GM12872 (cell line): ENCODE results near the gene URM1.

Experiments used
- TF ChIP-seq, protein P1 (sequence below): IDR thresholded peaks from 3 replicates; pipeline ENCODE4 v1.5.1; 2011; ENCODE audit warnings: low read depth, mild to moderate bottlenecking, low read length, moderate library complexity; ENCODE audit not compliant: insufficient read depth

URM1 gene

DNA sequence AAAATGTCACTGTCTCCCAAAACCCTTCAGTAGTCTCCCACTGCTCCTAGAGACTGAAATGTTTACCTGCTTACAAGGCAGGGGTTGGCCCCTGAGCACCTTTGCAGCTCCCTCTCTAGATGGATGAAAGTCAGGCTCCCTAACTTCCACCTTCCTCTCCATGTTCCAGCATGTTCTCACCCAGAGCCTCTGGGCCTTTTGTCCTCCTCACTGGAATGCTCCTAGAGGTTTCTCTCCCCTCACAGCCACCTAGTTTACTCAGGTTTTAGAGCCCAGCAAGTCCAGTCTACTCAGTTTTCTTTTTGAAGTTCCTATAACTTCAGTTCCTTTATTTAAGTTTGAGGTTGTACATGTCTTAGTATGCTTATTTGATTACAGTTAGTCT is 815 bp upstream of the URM1 start:
- TF ChIP-seq, protein P1, sequence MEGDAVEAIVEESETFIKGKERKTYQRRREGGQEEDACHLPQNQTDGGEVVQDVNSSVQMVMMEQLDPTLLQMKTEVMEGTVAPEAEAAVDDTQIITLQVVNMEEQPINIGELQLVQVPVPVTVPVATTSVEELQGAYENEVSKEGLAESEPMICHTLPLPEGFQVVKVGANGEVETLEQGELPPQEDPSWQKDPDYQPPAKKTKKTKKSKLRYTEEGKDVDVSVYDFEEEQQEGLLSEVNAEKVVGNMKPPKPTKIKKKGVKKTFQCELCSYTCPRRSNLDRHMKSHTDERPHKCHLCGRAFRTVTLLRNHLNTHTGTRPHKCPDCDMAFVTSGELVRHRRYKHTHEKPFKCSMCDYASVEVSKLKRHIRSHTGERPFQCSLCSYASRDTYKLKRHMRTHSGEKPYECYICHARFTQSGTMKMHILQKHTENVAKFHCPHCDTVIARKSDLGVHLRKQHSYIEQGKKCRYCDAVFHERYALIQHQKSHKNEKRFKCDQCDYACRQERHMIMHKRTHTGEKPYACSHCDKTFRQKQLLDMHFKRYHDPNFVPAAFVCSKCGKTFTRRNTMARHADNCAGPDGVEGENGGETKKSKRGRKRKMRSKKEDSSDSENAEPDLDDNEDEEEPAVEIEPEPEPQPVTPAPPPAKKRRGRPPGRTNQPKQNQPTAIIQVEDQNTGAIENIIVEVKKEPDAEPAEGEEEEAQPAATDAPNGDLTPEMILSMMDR, result no peak

DNA sequence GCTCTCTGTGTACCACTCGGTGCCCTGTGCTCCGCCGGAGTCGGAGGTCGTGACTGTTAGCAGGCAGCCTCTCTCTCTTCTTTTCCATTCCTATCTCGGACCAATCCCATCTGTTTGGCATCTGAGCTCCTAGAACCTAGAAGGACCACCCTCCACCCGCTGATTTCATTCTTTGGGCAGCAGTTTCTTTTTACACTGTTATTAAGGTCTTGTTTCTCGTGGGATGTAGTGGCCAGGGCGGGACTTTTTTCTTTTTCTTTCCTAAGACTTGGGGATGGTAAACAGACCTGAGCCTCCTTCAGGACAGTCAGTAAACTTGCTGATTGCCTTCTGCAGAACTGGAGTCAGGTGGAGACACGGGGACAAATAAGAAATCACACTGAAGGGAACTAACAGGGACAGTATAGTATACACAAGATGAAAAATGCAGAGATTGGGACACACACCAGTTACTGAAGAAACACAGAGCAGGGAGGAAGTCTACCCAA is 500 bp downstream of the URM1 start:
- TF ChIP-seq, protein P1, result no peak

DNA sequence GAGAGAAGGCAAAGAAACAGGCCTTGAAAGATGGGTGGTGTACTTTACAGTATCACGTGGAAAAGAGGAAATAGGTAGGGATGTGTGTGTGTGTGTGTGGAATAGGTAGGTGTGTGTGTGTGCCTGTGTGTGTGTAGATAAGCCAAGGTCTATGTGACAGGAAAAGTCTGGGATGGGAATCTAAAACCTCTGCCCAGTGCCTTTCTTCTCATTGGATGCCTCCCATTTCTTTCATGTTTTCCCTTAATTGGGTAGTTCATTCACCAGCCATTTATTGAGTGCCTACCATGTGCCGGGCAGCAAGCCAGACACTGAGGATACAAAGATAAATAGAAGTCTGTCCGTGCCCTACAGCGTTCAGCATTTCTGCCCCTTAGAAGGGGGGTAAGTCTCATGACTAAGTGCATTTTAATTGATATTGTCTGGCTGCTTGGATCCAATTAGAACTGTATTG is 1.0 kb downstream of the URM1 start:
- TF ChIP-seq, protein P1, result no peak

DNA sequence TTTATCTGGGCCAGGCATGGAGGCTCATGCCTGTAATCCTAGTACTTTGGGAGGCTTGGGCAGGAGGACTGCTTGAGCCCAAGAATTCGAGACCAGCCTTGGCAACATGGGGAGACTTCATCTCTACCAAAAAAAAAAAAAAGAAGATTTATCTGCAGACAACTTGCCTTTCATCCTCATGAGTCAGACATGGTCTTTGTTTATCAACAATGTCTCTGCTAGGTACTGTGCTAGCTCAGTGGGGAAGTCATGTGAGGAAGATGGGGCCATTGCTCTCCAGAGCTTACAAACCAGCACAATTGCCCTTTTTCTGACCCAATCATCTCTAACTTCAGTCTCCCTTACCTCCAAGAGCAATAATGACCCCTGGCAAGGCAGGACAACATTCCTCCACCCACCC is 1.6 kb downstream of the URM1 start:
- TF ChIP-seq, protein P1, result no peak

DNA sequence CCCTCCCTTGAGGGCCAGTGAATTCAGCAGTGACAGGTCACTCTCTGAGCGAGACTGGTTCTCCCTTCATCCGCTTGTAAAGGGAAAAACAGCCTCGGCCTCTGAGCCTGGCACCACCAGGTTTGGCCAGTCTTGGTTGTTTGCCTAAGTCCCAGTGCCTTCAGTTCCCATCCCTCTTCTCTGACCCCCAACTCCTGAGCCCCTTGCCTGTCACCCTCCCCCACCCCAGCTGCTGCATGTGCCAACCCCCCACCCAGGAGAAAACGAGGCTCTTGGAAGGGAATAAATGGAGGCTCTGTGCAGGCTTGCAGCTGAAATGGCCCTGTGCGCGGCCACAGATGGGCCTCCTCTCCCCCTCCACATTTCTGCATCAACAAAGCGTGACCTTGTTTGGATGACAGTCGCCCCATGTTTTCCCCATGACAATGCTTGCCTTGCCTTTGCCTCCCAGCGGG is 3.1 kb downstream of the URM1 start:
- TF ChIP-seq, protein P1, result no peak

DNA sequence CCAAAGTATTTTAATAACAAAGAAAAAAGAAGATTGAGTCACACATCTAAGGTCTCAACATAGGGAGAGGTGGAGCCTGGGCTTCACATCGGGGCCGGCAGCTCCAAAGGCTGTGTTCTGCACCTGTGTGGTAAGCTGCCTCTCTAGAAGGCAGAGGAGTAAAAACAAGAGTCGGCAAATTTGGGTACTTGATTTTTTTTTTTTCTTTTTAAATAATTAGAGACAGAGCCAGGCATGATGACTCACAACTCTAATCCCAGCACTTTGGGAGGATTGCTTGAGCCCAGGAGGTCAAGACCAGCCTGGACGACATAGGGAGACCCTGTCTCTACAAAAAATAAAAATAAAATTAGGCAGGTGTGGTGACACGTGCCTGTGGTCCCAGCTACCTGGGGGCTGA is 4.7 kb downstream of the URM1 start:
- TF ChIP-seq, protein P1, result no peak

DNA sequence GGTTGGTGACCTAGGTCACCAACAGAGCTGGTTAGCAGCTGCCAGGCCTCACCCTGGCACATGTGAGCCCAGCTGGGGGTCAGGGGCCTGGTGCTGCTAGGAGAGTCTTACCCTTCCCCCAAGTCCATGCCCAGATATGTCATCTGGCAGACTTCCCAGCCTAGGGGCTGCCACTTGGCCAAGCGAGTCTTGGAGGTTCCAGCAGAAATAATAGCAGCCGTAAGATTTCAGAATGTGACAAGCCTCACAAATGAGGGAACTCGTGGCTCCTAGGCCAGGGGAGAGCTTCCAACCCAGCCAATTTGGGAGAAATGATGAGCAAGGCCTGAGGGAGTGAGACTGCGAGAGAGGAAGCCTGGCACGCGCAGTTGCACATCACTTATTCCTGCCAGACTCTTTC is 11.1 kb downstream of the URM1 start:
- TF ChIP-seq, protein P1, result no peak
